ENCODE results near the gene RASAL2.
"Not testable (repeated sequence)": the region's sequence is repeated elsewhere in the genome, so short reads cannot be mapped to it uniquely, and the experiment has no call there.

RASAL2 gene

GRCh38 chr1:178353524-178353923 lies 259.6 kb downstream of the RASAL2 start:
- no peak for DNase-seq

GRCh38 chr1:178354816-178355215 lies 260.9 kb downstream of the RASAL2 start:
- DNase-seq, result no peak

- no peak for DNase-seq
These were observed 262.4 kb downstream of the RASAL2 start for GRCh38 chr1:178356299-178356698.

GRCh38 chr1:178358456-178358855 lies 264.6 kb downstream of the RASAL2 start:
- DNase-seq, result no peak

GRCh38 chr1:178360421-178360820 lies 266.5 kb downstream of the RASAL2 start:
- DNase-seq, result no peak

- DNase-seq, result no peak
These were observed 267.9 kb downstream of the RASAL2 start for GRCh38 chr1:178361847-178362246.

- no peak for DNase-seq
These were observed 268.8 kb downstream of the RASAL2 start for GRCh38 chr1:178362747-178363146.

- DNase-seq, result no peak
These were observed 270.9 kb downstream of the RASAL2 start for GRCh38 chr1:178364782-178365181.

GRCh38 chr1:178367151-178367550 lies 273.2 kb downstream of the RASAL2 start:
- no peak for DNase-seq

- DNase-seq, result no peak
These were observed 274.3 kb downstream of the RASAL2 start for GRCh38 chr1:178368208-178368607.

GRCh38 chr1:178371235-178371634 lies 277.3 kb downstream of the RASAL2 start:
- no peak for DNase-seq

- no peak for DNase-seq
These were observed 278.1 kb downstream of the RASAL2 start for GRCh38 chr1:178371933-178372388.

- no peak for DNase-seq
These were observed 280.1 kb downstream of the RASAL2 start for GRCh38 chr1:178374016-178374415.

GRCh38 chr1:178376008-178376407 lies 282.1 kb downstream of the RASAL2 start:
- no peak for DNase-seq

GRCh38 chr1:178379807-178380206 lies 285.9 kb downstream of the RASAL2 start:
- no peak for DNase-seq

GRCh38 chr1:178382372-178382771 lies 288.5 kb downstream of the RASAL2 start:
- DNase-seq, result no peak

GRCh38 chr1:178385662-178386061 lies 291.8 kb downstream of the RASAL2 start:
- no peak for DNase-seq

- DNase-seq, result no peak
These were observed 294.7 kb downstream of the RASAL2 start for GRCh38 chr1:178388418-178389145.

- DNase-seq, result no peak
These were observed 295.5 kb downstream of the RASAL2 start for GRCh38 chr1:178389441-178389840.

GRCh38 chr1:178390280-178390679 lies 296.4 kb downstream of the RASAL2 start:
- DNase-seq, result not testable (repeated sequence)

- DNase-seq, result no peak
These were observed 299.5 kb downstream of the RASAL2 start for GRCh38 chr1:178393370-178393769.

GRCh38 chr1:178396789-178397188 lies 302.9 kb downstream of the RASAL2 start:
- DNase-seq, result no peak

GRCh38 chr1:178397678-178398077 lies 303.8 kb downstream of the RASAL2 start:
- no peak for DNase-seq

- no peak for DNase-seq
These were observed 305.3 kb downstream of the RASAL2 start for GRCh38 chr1:178399177-178399728.

- DNase-seq, result no peak
These were observed 311.2 kb downstream of the RASAL2 start for GRCh38 chr1:178405137-178405536.
